Hematopoietic multipotent progenitor cell (in vitro differentiated cells): ENCODE results near the gene CARMIL1. TPM values are rescaled to one million over a fixed set of nuclear protein-coding genes. Genes with fewer than 3 reads are reported as not detected.
"Not testable (repeated sequence)": the region's sequence is repeated elsewhere in the genome, so short reads cannot be mapped to it uniquely, and the experiment has no call there.

Source experiments
- DNase-seq, 3 donors: peaks; one replicate each; pipeline ENCODE4 v3.0.0-alpha.2; 2011 to 2015; ENCODE audit warnings: low read depth in 2 of 3, low spot score in 2 of 3
- total RNA-seq: library from RNA; depleted of rRNA; stranded (reverse); fragments of >200 nt; gene quantifications from one replicate; pipeline ENCODE4 v1.2.3, GENCODE V29; 2012

Gene CARMIL1
- total RNA-seq, 1 donor: 8.6 TPM

DNA sequence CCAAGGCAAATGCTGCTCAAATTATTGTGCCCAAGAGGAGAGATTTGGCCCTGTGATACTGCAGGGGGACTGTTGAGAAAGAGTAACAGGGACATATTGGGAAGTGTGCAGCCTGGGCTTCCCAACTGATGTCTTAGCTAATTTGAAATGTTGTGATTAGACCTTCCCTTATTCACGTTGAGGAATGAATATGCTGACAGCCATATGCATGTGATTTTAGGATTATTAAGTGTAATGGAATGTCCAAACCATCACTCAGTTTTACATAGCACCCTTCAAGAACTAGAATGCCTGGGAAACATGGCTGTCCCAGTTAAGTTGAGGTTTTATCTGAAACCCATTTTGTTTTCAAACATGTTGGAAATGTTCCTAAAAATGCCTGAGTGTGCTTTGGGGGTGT, 81.4 kb downstream of the CARMIL1 start:
- DNase-seq: no peak

DNA sequence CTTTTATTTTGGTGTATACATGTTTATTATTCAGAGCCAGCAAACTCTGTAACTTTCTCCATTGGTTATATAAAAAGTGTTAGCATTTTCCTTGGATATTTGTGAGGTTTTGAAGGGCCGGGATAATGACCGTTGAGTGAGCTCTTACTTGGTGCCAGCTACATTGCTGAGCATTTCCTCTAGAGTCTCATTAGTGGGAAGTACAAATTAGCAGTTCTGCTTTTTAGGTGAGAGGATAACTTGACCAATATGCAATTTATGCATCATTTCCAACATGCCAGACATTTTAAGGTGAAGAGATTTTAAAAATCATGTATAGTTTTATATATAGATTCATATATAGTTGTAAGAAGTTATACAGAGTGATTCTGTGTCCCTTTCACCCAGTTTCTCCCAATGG, 84.3 kb downstream of the CARMIL1 start:
- DNase-seq: peak in 1 of 3 donors; percentile 25

DNA sequence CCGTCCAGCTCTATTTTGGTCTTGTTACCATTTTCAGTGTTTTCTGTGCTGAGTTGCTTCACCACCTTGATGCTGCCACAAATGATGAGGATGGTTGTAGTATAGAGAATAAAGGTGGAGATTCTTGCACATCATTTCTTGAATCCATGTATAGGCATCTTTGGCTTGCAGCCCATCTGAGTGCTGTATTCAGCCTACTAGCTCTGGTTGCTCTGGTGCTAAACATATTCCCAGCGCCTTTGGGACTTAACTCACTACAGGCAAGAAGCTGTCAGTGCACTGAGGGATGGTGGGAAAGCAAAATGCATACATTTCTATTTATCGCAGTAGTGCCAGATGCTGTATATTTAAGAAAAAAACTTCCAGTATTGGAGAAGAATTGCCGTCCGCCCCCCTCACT, 86.0 kb downstream of the CARMIL1 start:
- DNase-seq: no peak

DNA sequence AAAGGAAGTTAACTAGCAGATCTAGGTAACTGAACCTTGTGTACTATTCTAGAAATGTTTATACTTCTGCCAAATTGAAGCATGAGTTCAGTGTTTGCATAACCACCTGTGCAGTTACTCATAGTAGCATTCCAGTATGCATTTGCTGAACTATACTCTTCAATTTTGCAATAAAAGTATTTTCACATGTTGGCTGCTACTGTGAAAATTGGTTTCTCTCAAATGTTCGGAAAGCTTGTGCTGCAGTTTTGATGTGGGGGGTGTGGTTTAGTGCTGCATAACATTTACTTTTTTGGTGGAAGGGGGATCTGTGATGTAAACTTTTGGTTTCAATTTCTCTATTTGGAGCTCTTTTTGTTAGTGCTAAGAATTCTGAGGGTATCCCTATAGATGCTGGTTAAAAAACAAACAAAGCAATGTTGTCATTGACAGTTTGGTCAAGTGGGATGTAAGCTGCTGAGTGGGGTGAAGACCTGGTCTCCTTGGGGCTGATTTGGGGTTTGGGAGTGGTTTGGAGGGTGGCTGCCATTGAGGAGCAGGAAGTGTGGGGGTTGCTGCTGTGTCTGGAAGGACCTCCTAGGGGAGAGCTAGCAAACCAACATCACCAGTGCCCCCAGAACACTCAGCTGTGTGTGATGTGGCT, 87.8 kb downstream of the CARMIL1 start:
- DNase-seq: peak; percentile 33 to 44 (median 34)

DNA sequence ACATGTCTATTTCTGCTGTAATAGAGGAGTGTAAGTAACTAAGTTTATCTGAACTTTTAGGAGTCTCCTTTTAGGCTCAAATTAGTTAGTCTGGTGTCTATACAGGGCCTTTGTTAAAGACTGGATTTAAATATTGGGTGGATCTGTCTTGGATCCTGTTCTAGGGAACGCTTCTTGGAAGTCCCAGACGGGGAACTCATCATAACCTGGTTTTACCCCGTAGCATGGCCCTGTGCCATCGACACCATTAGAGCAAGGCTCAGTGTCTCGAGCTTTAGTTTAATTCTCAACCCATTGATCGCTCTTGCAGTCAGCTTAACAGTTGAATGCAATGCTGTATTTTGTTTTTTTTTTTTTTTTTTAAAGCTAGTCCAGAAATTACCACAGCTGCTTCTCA, 89.9 kb downstream of the CARMIL1 start:
- DNase-seq: no peak

DNA sequence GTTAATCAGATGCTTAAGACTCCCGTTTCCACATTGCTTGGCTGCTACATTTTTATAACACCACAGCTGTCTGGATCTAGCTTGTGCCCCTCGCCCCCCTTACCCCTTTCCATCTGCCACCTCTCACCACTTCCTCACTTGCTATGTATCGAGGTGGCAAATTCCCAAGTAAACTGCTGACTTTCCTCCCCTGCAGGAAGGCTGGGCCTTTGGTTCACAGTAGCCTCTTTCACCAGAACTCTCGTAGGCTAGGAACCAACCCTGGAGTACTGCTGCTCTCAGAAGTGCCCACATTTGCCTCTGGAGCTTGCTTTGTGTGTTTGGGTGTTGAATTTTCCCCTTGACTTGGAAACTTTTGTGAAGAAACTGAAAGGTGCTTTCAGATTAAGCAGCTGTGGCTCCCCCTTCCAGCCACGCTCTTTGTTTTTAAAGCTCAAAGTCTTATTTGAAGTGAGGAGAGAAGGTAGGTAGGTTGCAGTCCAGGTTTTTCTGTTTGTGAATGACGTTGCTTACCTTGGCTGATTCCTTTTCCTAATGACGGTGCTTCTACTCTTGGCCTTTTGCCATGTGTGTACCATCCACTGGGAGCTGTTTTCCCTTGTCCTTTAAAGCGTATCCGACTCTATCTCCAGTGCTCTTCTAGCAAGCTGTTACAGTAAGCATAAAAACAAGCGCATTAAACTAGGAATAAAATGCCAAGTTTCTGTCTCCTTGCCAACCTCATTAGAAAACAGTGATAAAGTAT, 90.4 kb downstream of the CARMIL1 start:
- peak in 2 of 3 donors; percentile 45 to 74 for DNase-seq

DNA sequence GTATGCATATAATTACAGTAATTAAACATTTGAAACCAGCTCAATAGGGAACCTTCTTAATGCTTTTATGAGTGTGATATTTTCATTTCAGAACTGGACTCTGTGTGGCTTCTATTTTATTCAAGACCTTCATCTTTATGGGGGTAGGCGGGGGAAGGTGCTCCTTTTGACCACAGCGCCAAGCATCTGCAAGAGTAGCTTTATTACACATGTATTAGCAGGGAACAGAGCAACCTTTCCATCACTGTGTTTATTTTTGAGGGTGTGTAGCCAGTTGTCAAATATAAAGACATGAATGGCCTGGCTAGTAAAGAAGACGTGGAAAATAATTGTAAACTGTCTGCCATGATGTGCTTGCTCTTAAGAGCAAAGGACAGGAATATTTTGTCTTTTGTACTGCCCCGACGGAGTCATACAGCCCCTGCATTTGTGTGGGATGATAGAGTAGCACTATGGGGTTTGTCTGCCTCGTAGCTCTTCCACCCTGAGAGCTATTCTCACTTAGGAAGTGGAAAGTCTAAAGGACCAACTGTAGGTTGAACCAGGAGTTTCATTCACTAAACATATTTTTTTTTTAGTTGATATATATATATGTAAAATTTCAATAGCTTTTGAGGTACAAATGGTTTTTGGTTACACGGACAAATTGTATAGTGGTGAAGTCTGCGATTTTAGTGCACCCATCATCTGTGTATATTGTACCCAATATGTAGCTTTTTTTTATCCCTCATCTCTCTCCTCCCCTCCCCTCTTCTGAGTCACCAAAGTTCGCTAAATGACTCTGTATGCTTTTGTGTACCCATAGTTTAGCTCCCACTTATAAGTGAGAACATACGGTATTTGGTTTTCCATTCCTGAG, 91.2 kb downstream of the CARMIL1 start:
- no peak for DNase-seq

DNA sequence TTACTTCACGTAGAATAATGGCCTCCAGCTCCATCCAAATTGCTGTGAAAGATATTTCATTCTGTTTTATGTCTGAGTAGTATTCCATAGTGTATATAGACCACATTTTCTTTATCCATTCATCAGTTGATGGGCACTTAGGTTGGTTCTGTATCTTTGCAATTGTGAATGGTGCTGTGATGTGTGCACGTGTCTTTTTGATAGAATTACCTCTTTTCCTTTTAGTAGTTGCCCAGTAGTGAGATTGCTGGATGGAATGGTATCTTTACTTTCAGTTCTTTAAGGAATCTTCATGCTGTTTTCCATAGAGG, 91.8 kb downstream of the CARMIL1 start:
- DNase-seq: no peak

DNA sequence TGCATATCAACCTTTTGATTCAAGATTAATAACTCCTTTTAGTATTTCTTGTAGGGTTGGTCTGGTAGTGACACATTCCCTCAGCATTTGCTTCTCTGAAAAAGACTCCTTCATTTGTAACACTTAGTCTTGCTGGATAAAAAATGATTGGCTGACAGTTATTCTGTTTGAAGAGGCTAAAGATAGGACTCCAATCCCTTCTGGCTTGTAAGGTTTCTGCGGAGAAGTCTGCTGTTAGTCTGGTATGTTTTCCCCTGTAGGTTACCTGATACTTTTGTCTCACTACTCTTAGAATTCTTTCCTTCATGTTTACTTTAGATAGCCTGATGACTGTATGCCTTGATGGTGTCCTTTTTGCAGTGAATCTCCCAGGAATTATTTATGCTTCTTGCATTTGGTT, 96.0 kb downstream of the CARMIL1 start:
- no peak for DNase-seq

DNA sequence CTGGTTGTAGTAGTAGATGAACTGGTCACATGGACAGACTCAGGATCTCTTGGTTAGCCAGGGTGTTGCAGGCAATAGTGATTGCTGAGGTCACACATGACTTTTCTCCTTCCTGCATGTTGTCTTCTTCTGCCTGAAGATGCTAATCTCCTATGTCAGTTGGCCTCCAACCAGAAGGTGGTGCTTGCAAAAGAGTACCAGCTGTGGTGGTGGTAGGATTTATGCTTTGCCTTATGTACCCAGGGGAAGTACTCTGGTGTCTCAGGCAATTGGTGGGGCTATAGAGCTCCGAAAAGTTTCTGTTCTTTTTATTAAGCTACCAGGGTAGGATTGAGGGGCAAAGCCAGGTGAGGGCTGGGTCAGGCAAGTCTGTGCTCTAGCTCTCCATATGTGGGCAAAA, 98.5 kb downstream of the CARMIL1 start:
- DNase-seq: no peak

DNA sequence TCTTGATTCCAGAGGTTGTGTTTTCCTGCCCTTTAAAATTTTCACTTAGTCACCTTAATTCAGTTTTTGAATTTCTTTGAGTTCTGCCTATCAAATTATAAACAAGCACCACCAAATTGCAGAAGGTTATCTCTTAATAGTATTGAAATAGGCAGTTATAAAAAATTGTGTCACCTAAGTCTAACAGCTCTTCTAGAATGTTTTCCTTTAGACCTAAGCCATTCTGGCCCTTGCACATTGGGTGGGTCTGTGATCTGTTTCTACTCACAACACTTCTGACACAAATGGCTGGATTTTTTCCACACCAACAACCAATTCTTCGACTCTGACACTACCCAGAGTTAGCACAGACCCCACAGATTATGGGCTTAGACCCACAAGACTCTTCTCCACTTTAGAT, 101.9 kb downstream of the CARMIL1 start:
- DNase-seq: no peak

DNA sequence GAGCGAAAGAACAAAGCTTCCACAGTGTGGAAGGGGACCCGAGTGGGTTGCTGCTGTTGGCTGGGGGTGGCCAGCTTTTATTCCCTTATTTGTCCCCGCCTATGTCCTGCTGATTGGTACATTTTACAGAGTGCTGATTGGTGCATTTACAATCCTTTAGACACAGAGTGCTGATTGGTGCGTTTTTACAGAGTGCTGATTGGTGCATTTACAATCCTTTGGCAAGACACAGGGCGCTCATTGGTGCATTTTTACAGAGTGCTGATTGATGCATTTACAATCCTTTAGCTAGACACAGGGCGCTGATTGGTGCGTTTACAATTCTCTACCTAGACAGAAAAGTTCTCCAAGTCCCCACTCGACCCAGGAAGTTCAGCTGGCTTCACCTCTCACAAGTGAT, 103.3 kb downstream of the CARMIL1 start:
- not testable (repeated sequence) for DNase-seq

DNA sequence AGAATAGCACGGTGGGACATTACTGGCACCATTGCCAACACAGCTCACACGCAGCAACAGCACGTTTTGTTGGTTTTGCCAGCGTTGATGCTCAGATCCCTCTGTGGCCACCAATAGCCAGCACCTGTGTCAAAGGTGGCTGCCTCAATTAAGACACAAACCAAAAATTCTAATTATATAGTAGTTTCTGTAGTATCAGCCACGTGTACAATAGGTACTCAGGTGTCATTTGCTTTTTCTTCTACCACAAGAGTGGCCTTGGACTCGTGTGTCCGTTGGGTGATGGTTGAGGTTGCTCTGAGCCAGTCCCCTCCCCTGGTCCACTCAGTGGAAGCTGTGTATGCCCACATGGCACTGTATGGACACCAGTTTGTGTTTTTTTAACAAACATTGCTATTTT, 105.1 kb downstream of the CARMIL1 start:
- no peak for DNase-seq

DNA sequence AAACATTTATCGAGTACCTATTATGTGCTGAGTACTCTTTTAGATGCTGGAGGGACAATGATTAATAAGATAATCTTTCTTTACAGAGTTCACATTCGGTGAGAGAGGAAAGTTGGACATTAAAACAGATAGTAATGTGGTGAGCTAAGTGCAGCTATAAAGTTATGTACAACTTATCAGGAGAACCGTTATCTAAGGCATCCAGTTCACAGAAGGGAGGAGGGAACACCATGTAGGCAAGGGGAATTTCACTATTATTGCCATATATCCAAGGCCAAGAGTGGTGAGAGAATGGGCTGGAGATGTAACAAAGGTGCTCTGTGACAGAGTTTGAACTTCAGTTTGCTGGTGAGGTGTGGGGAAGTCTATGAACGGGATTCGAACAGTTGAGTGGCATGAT, 105.8 kb downstream of the CARMIL1 start:
- DNase-seq: no peak

DNA sequence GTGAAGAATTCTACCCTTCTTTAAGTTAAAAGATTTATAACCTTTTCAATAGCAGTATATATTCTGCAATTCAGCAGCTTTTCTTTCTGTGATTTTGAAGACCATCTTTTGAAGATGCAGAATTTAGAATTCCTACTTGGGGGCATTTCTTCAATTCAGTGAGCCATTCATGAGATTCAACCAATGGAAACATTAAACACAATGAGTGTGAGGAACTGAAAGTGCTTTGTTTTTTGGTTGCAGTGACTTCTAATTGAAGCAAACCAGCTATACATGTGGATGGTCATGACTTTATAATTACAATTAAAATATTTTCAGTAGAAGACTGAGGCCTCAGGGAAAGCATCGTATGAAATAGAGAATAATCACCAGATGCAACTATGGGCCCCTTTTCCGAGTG, 108.3 kb downstream of the CARMIL1 start:
- no peak for DNase-seq

DNA sequence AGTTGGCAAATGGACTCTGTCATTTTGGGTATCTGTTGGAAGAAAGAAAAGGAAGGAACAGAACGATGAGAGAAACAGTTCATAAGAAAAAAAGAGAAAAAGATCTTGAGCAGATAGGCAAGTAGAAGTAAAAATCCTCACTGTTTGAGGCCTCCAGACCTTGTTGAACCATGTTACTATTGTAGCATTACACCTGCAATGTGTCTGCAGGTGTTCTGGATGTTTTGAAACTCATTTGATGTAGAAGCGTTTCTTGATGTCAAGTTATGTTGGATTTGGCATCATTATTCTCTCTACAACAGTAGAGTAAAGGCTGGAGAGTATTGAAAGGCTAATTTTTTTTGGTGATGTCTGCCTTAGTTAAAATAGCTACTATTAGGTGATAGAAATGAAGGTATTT, 108.7 kb downstream of the CARMIL1 start:
- DNase-seq: no peak

DNA sequence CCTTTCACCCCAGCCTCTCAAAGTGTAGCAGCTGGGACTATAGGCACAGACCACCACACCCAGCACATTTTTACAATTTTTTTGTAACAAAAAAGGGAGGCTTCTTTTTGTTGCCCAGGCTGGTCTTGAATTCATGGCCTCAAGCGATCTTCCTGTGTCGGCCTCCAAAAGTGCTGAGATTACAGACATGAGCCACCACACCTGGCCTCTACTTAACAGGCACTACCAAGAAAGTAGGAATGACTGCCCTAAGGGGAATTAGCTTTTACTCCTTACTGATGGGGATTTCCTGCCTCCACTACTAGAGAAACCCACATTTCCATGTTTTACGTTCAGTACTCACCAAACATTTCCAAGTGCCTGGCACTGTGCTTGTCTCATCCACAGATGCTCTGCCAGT, 109.6 kb downstream of the CARMIL1 start:
- DNase-seq: no peak

DNA sequence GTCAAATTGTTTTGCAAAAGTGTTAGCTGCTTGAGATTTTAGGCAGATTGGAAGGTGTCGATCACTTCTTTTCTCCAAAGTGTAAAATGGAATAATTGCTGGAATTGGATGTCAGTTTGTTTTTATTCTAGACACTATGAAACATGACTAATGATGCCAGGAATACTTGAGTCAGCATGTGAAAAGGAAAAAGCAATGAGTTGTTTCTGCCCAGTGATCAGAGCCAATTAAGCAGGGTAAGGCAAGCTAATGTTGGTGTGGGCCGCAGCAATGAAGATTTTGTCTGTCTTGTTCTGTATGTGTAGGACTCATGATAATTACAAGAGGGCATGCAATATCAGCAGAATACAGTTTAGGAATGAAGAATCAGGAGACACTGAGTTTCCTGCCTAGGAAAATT, 110.3 kb downstream of the CARMIL1 start:
- no peak for DNase-seq

DNA sequence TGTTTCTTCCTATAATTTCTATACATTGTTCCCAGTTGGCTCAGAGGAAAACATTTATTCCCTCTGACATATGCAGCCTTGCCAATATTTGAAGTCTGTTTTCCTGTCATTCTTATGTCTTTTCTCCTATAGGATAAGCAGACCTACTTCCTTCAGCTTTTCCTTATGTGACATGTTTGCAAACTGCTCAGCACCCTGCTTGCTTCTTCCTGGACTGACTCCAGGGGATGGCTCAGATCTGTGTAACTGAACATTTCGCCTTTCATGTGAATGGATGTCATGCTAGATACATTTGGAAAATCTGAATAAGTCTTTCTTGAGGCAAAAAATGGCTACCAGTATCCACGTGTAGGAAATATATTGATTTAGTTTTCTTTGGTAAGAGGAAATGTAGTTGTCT, 113.2 kb downstream of the CARMIL1 start:
- DNase-seq: no peak

DNA sequence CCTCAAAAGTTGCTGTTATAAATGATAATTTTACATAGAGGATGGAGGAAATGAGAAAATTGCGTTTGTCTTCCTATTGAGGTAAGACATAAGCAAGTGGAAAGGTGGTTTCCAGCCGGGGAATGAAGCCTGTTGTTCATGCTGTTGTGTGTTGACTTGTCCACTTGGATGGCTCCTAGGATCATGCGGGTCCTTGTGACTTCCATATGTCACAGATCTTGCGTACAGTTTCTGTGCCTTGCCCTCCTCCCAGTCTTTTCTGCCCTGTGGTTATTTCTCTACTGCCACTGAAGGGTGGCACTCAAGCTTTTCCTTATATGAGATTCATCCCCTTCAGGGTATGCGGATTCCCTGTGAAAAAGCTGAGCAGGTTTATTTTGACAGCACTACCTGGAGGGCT, 116.6 kb downstream of the CARMIL1 start:
- no peak for DNase-seq

DNA sequence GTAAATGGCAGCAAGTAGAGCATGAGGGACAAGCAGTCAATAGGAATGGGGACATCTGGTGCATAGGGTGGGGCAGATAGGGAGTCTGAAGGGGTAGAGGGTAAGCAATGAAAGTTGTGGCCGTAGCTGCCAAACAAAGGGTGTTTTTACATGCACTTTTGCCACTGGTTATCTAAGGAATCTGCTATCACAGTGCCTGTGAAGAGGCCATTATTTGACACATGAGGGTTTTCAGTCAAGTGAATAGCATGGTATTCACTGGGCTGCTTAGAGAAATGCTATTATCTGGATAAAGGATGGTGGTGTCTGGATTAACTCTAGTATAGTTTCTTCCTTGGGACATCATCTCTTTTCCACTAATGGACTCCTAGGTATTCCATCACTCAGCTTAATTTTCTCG, 118.2 kb downstream of the CARMIL1 start:
- DNase-seq: no peak

DNA sequence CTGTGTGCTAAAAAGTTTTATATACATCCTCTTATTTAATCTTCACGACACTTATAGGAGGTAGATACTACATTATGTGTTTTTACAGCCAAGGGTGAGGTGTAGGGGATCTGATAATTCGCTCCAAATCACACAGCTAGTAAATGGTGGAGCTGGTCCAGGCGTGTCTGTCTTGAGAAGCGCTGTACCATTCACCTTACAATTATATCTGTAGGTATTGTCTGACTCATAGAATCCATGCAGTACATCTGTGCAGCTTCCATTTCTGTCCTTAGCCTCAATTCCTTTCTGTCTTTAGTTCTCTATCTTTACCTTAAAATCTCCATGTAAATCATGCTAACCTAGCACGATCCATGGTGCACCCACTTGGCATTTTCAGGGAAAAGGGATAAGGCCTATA, 120.7 kb downstream of the CARMIL1 start:
- no peak for DNase-seq
